Gastrocnemius medialis (tissue), 4 donors: Measurements from ENCODE around the gene MOB3C. TPM values are rescaled to one million over a fixed set of nuclear protein-coding genes. Genes with fewer than 3 reads are reported as not detected.
"Not testable (repeated sequence)": the region's sequence is repeated elsewhere in the genome, so short reads cannot be mapped to it uniquely, and the experiment has no call there.

ENCODE experiments used
- ATAC-seq, 2 donors: fragments of 150-250 bp; one replicate each; pipeline ENCODE4 v1.9.1; 2016
- DNase-seq, 2 donors: peaks; one replicate each; pipeline ENCODE4 v3.0.0-alpha.2; 2019
- H3K27ac ChIP-seq, 4 donors: fragments of 200-600 bp; sonication (generic); 1 replicate in 1 of 4; 2 replicates in 3 of 4; pipeline ENCODE4 v1.5.1; 2016 to 2018; ENCODE audit warnings: mild to moderate bottlenecking in 2 of 4, moderate library complexity in 1 of 4
- H3K27me3 ChIP-seq, 3 donors: fragments of 200-600 bp; sonication (generic) in 2 of 3; 1 replicate in 1 of 3; 2 replicates in 2 of 3; pipeline versions ENCODE4 v1.5.1 to v1.6.0; 2016 to 2019; ENCODE audit warnings: mild to moderate bottlenecking in 1 of 3, moderate library complexity in 1 of 3
- H3K36me3 ChIP-seq, 2 donors: fragments of 200-600 bp; sonication (generic) in 1 of 2; one replicate each; pipeline ENCODE4 v1.5.1; 2017 to 2018
- H3K4me1 ChIP-seq, 2 donors: fragments of 200-600 bp; sonication (generic) in 1 of 2; one replicate each; pipeline ENCODE4 v1.5.1; 2016 to 2017; ENCODE audit warnings: mild to moderate bottlenecking in 2 of 2
- H3K4me3 ChIP-seq, 4 donors: fragments of 200-600 bp; sonication (generic) in 3 of 4; 1 replicate in 1 of 4; 2 replicates in 3 of 4; pipeline ENCODE4 v1.5.1; 2016 to 2019; ENCODE audit warnings: mild to moderate bottlenecking in 2 of 4
- H3K9me3 ChIP-seq, 3 donors: fragments of 200-600 bp; sonication (generic) in 2 of 3; 1 replicate in 1 of 3; 2 replicates in 2 of 3; pipeline ENCODE4 v1.5.1; 2016 to 2019
- POLR2A ChIP-seq, 2 donors: fragments of 450-650 bp; IDR thresholded peaks; one replicate each; pipeline ENCODE4 v1.6.1; 2017; ENCODE audit warnings: antibody characterized with exemption in 2 of 2, mild to moderate bottlenecking in 2 of 2, moderate library complexity in 2 of 2
- in situ Hi-C, 4 donors: fragments of 200-750 bp; cut with MboI; loops; one replicate each; pipeline versions ENCODE4 v1.15.0 to v1.8.0; 2017; ENCODE audit warnings: low sequenced_read_pairs in 4 of 4
- intact Hi-C: fragments of 100-400 bp; cut with DNase I; formaldehyde crosslinking; loops from one replicate; pipeline ENCODE4 v1.15.1; 2023; ENCODE audit warnings: low total_unique reads
- total RNA-seq, 4 donors: library from RNA; depleted of rRNA; stranded (reverse); fragments of >200 nt; gene quantifications; one replicate each; pipeline versions ENCODE4 v1.1.0 to v1.2.3, GENCODE V29; 2016
- TF ChIP-seq, protein P1 (sequence below), 5 experiments: fragments of 450-650 bp in 3 of 5; fragments of 200-600 bp in 2 of 5; sonication (generic) in 2 of 5; IDR thresholded peaks in 4 of 5; conservative IDR thresholded peaks in 1 of 5; 1 replicate in 4 of 5; 2 replicates in 1 of 5; pipeline ENCODE4 v1.5.1; 2016 to 2019; ENCODE audit warnings: antibody characterized with exemption in 5 of 5, mild to moderate bottlenecking in 3 of 5, moderate library complexity in 3 of 5

The MOB3C gene
- 10 to 100 TPM; 11.3 to 26.5 (median 23.3) TPM for total RNA-seq

GRCh38 chr1:46616277-46617107 lies at the start of gene MOB3C:
TSS of gene MOB3C (minus strand) at chr1:46616811. CDS start at chr1:46613321, 3,490 bp downstream.
- ATAC-seq = peak; percentile 60 to 65
- in situ Hi-C loops = loop anchor here in 2 of 4 donors (5.0 to 10.0 kb wide), 2 partner anchors 98 to 111 kb away; partner anchors contain the start of gene EFCAB14 (in 1 of the 2)

GRCh38 chr1:46665983-46666382 lies 49.4 kb upstream of the MOB3C start:
- intact Hi-C loops (no loop called here), in situ Hi-C loops (no loop called here)
- H3K4me3 ChIP-seq = no peak overlapping the region
- peaks cover 0 to 23% of the 10 kb centered on the region in 2 donors for H3K36me3 ChIP-seq
- DNase-seq = no peak
- TF ChIP-seq POLR2A (IDR thresholded peaks at IDR 0.05) = no peak
- TF ChIP-seq, protein P1, sequence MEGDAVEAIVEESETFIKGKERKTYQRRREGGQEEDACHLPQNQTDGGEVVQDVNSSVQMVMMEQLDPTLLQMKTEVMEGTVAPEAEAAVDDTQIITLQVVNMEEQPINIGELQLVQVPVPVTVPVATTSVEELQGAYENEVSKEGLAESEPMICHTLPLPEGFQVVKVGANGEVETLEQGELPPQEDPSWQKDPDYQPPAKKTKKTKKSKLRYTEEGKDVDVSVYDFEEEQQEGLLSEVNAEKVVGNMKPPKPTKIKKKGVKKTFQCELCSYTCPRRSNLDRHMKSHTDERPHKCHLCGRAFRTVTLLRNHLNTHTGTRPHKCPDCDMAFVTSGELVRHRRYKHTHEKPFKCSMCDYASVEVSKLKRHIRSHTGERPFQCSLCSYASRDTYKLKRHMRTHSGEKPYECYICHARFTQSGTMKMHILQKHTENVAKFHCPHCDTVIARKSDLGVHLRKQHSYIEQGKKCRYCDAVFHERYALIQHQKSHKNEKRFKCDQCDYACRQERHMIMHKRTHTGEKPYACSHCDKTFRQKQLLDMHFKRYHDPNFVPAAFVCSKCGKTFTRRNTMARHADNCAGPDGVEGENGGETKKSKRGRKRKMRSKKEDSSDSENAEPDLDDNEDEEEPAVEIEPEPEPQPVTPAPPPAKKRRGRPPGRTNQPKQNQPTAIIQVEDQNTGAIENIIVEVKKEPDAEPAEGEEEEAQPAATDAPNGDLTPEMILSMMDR (IDR thresholded peaks at IDR 0.05 in 4 of 5, conservative IDR thresholded peaks at IDR 0.05 in 1 of 5) = no peak
- H3K27ac ChIP-seq = no peak overlapping the region
- no peaks in the 10 kb centered on the region for H3K27me3 ChIP-seq
- H3K4me1 ChIP-seq = peaks cover 21 to 22% of the 10 kb centered on the region in 2 donors
- ATAC-seq = no peak
- H3K9me3 ChIP-seq = no peaks in the 10 kb centered on the region

More at GRCh38 chr1:46616277-46617107, at the start of gene MOB3C:
- Histone ChIP-seq H3K4me1 (peaks cover 47 to 52% of the 10 kb centered on the region in 2 donors), H3K4me3 (peak within 1 kb of the TSS; percentile 77 to 89 (median 82)), H3K9me3 (no peaks in the 10 kb centered on the region), H3K36me3 (peaks cover 0 to 2% of the 10 kb centered on the region in 2 donors), H3K27ac (peak within 1 kb of the TSS; percentile 95 to 98 (median 96)), H3K27me3 (no peaks in the 10 kb centered on the region)
- TF ChIP-seq, protein P1 (IDR thresholded peaks at IDR 0.05 in 4 of 5, conservative IDR thresholded peaks at IDR 0.05 in 1 of 5) = no peak
- TF ChIP-seq POLR2A (IDR thresholded peaks at IDR 0.05) = peak; percentile 89 to 96
- DNase-seq = peak; percentile 81 to 90
- intact Hi-C loops = loop anchor here (2.0 kb wide), 1 partner anchor 52 kb away; the partner anchor contains the start of gene ATPAF1

GRCh38 chr1:46662919-46663318 lies 46.3 kb upstream of the MOB3C start:
- Histone ChIP-seq H3K4me1 (peaks cover 16 to 21% of the 10 kb centered on the region in 2 donors), H3K36me3 (peaks cover 0 to 31% of the 10 kb centered on the region in 2 donors)
- ATAC-seq, DNase-seq, H3K9me3 ChIP-seq, in situ Hi-C loops, intact Hi-C loops, H3K4me3 ChIP-seq, H3K27me3 ChIP-seq, H3K27ac ChIP-seq: not testable (repeated sequence)

- ATAC-seq, in situ Hi-C loops, intact Hi-C loops, H3K27ac ChIP-seq, H3K4me3 ChIP-seq, DNase-seq, H3K9me3 ChIP-seq, H3K4me1 ChIP-seq, H3K27me3 ChIP-seq: not testable (repeated sequence)
- peaks cover 0 to 51% of the 10 kb centered on the region in 2 donors for H3K36me3 ChIP-seq
These were observed 43.5 kb upstream of the MOB3C start for GRCh38 chr1:46660116-46660515.

DNA sequence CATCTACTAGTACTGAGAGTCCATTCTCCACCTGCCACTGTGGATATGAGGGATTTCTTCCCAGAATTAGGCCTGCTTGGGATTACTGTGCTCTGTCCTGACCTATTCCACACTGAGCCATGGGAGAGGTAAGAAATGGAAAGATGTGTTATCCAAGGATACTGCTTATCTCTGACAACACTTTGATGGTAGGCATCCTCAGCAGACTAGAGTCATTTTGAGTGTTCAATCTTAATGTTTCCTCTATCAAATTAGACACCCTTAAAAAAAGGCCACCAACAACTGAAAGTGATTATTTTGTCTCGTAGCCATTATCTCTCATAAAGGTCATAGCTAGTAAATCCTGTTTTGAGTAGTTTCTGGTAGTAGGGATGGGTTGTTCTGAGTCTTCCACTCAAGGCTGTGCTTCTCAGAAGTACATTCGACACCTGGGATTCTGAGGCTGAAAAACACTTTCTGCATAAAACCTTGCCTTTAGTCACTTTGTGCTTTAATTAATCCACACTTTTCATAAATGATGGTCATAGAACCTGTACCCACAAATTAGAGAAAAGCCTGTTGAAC lies 42.8 kb upstream of the MOB3C start:
- H3K36me3 ChIP-seq = peaks cover 0 to 49% of the 10 kb centered on the region in 2 donors
- DNase-seq = no peak
- no peak overlapping the region for H3K27ac ChIP-seq
- H3K4me3 ChIP-seq = no peak overlapping the region
- in situ Hi-C loops = no loop called here
- intact Hi-C loops = no loop called here
- no peaks in the 10 kb centered on the region for H3K27me3 ChIP-seq
- TF ChIP-seq, protein P1 (IDR thresholded peaks at IDR 0.05 in 4 of 5, conservative IDR thresholded peaks at IDR 0.05 in 1 of 5) = no peak
- no peak for TF ChIP-seq POLR2A (IDR thresholded peaks at IDR 0.05)
- no peaks in the 10 kb centered on the region for H3K4me1 ChIP-seq
- no peaks in the 10 kb centered on the region for H3K9me3 ChIP-seq
- no peak for ATAC-seq
